Activated CD4-positive, alpha-beta T cell treated with anti-CD3 and anti-CD28 coated beads, Interleukin-2, amount 10 ng/mL, durations not matched to agents 24 days and 14 days (primary cell): ENCODE measurements around the gene TMEM222. TPM values are rescaled to one million over a fixed set of nuclear protein-coding genes. Genes with fewer than 3 reads are reported as not detected.

Source experiments
- DNase-seq: peaks from one replicate; pipeline ENCODE4 v3.0.0; 2022
- H3K27ac Mint-ChIP-seq: one replicate; pipeline ENCODE4 v1.8.0; 2022; ENCODE audit warnings: mild to moderate bottlenecking, mixed read lengths
- H3K27me3 Mint-ChIP-seq: one replicate; pipeline ENCODE4 v1.8.0; 2022; ENCODE audit warnings: mixed read lengths
- H3K36me3 Mint-ChIP-seq: one replicate; pipeline ENCODE4 v1.8.0; 2022; ENCODE audit warnings: low read depth, mild to moderate bottlenecking, mixed read lengths
- H3K4me1 Mint-ChIP-seq: one replicate; pipeline ENCODE4 v1.8.0; 2021; ENCODE audit warnings: mixed read lengths
- H3K4me3 Mint-ChIP-seq: one replicate; pipeline ENCODE4 v1.8.0; 2022; ENCODE audit warnings: mild to moderate bottlenecking, moderate library complexity, mixed read lengths
- H3K9me3 Mint-ChIP-seq: one replicate; pipeline ENCODE4 v1.8.0; 2021; ENCODE audit warnings: mixed read lengths
- intact Hi-C: fragments of 100-400 bp; cut with micrococcal nuclease; formaldehyde crosslinking; loops from one replicate; pipeline ENCODE4 v1.15.1; 2023
- total RNA-seq: library from RNA; stranded (reverse); gene quantifications from 2 replicates; pipeline ENCODE4 v1.2.3, GENCODE V29; 2022

The TMEM222 gene
- total RNA-seq, 1 donor from 2014 or later = 39.6 TPM

- H3K4me3 Mint-ChIP-seq = no peak overlapping the region
- peaks cover 3% of the 10 kb centered on the region for H3K36me3 Mint-ChIP-seq
- intact Hi-C loops = no loop called here
- H3K27ac Mint-ChIP-seq = no peak overlapping the region
- no peak for DNase-seq
- peaks cover 10% of the 10 kb centered on the region for H3K4me1 Mint-ChIP-seq
- H3K9me3 Mint-ChIP-seq = no peaks in the 10 kb centered on the region
- peaks cover 5% of the 10 kb centered on the region for H3K27me3 Mint-ChIP-seq
These were observed 3.4 kb upstream of the TMEM222 start for GRCh38 chr1:27318596-27318995.

GRCh38 chr1:27322569-27323240 is 742 bp downstream of the TMEM222 start:
- H3K4me3 Mint-ChIP-seq = peak overlapping the region; percentile 97
- H3K9me3 Mint-ChIP-seq = no peaks in the 10 kb centered on the region
- H3K4me1 Mint-ChIP-seq = peaks cover 30% of the 10 kb centered on the region
- intact Hi-C loops = loop anchor here (1.0 to 5.0 kb wide), 4 partner anchors 19 to 165 kb away; partner anchors contain the start of genes GPR3 and MAP3K6
- H3K36me3 Mint-ChIP-seq = peaks cover 22% of the 10 kb centered on the region
- peaks cover 5% of the 10 kb centered on the region for H3K27me3 Mint-ChIP-seq
- DNase-seq = peak; percentile 66
- H3K27ac Mint-ChIP-seq = peak overlapping the region; percentile 93

GRCh38 chr1:27325286-27325685 is 3.3 kb downstream of the TMEM222 start:
- intact Hi-C loops = no loop called here
- H3K4me1 Mint-ChIP-seq = peaks cover 43% of the 10 kb centered on the region
- H3K36me3 Mint-ChIP-seq = peaks cover 34% of the 10 kb centered on the region
- no peak for DNase-seq
- no peak overlapping the region for H3K4me3 Mint-ChIP-seq
- no peak overlapping the region for H3K27ac Mint-ChIP-seq
- no peaks in the 10 kb centered on the region for H3K27me3 Mint-ChIP-seq
- H3K9me3 Mint-ChIP-seq = no peaks in the 10 kb centered on the region

GRCh38 chr1:27327964-27328363 is 6.0 kb downstream of the TMEM222 start:
- H3K27ac Mint-ChIP-seq = no peak overlapping the region
- no peak for DNase-seq
- H3K9me3 Mint-ChIP-seq = no peaks in the 10 kb centered on the region
- peaks cover 47% of the 10 kb centered on the region for H3K36me3 Mint-ChIP-seq
- no peak overlapping the region for H3K4me3 Mint-ChIP-seq
- no peaks in the 10 kb centered on the region for H3K27me3 Mint-ChIP-seq
- peaks cover 51% of the 10 kb centered on the region for H3K4me1 Mint-ChIP-seq
- intact Hi-C loops = no loop called here

GRCh38 chr1:27330786-27331185 is 8.8 kb downstream of the TMEM222 start:
- H3K27ac Mint-ChIP-seq = peak overlapping the region; percentile 48
- H3K4me3 Mint-ChIP-seq = no peak overlapping the region
- intact Hi-C loops = no loop called here
- DNase-seq = no peak
- H3K9me3 Mint-ChIP-seq = no peaks in the 10 kb centered on the region
- H3K4me1 Mint-ChIP-seq = peaks cover 33% of the 10 kb centered on the region
- H3K36me3 Mint-ChIP-seq = peaks cover 47% of the 10 kb centered on the region
- H3K27me3 Mint-ChIP-seq = no peaks in the 10 kb centered on the region

- Mint-ChIP-seq H3K4me3 (no peak overlapping the region), H3K36me3 (peaks cover 52% of the 10 kb centered on the region), H3K27ac (no peak overlapping the region), H3K9me3 (no peaks in the 10 kb centered on the region), H3K4me1 (peaks cover 31% of the 10 kb centered on the region), H3K27me3 (no peaks in the 10 kb centered on the region)
- DNase-seq = no peak
- intact Hi-C loops = no loop called here
These were observed 9.5 kb downstream of the TMEM222 start for GRCh38 chr1:27331426-27331825.

GRCh38 chr1:27331922-27332321 is 10.0 kb downstream of the TMEM222 start:
- Mint-ChIP-seq H3K27ac (peak overlapping the region; percentile 60), H3K4me3 (no peak overlapping the region), H3K27me3 (no peaks in the 10 kb centered on the region), H3K4me1 (peaks cover 29% of the 10 kb centered on the region), H3K9me3 (no peaks in the 10 kb centered on the region), H3K36me3 (peaks cover 54% of the 10 kb centered on the region)
- intact Hi-C loops = loop anchor here (2.0 kb wide), 1 partner anchor 57 kb away; no protein-coding TSS in a partner anchor
- DNase-seq = no peak

- DNase-seq = peak; percentile 85
- Mint-ChIP-seq H3K27ac (peak overlapping the region; percentile 60), H3K9me3 (no peaks in the 10 kb centered on the region), H3K36me3 (peaks cover 54% of the 10 kb centered on the region), H3K4me1 (peaks cover 28% of the 10 kb centered on the region), H3K4me3 (no peak overlapping the region), H3K27me3 (no peaks in the 10 kb centered on the region)
- intact Hi-C loops = loop anchor here (2.0 kb wide), 1 partner anchor 56 kb away; no protein-coding TSS in a partner anchor
These were observed 10.7 kb downstream of the TMEM222 start for GRCh38 chr1:27332536-27333281.

- no peak for DNase-seq
- Mint-ChIP-seq H3K27me3 (no peaks in the 10 kb centered on the region), H3K36me3 (peaks cover 45% of the 10 kb centered on the region), H3K4me3 (no peak overlapping the region), H3K4me1 (peaks cover 20% of the 10 kb centered on the region), H3K27ac (no peak overlapping the region), H3K9me3 (no peaks in the 10 kb centered on the region)
- intact Hi-C loops = loop anchor here (2.0 kb wide), 1 partner anchor 55 kb away; no protein-coding TSS in a partner anchor
These were observed 11.8 kb downstream of the TMEM222 start for GRCh38 chr1:27333717-27334279.

GRCh38 chr1:27335506-27336422 is 13.8 kb downstream of the TMEM222 start:
- no peak overlapping the region for H3K4me3 Mint-ChIP-seq
- H3K9me3 Mint-ChIP-seq = no peaks in the 10 kb centered on the region
- H3K4me1 Mint-ChIP-seq = peaks cover 29% of the 10 kb centered on the region
- intact Hi-C loops = no loop called here
- no peak overlapping the region for H3K27ac Mint-ChIP-seq
- H3K27me3 Mint-ChIP-seq = no peaks in the 10 kb centered on the region
- peaks cover 42% of the 10 kb centered on the region for H3K36me3 Mint-ChIP-seq
- no peak for DNase-seq

GRCh38 chr1:27336756-27337155 is 14.8 kb downstream of the TMEM222 start:
- Mint-ChIP-seq H3K27me3 (no peaks in the 10 kb centered on the region), H3K9me3 (no peaks in the 10 kb centered on the region), H3K4me3 (no peak overlapping the region), H3K36me3 (peaks cover 36% of the 10 kb centered on the region), H3K27ac (no peak overlapping the region), H3K4me1 (peaks cover 35% of the 10 kb centered on the region)
- DNase-seq = no peak
- intact Hi-C loops = no loop called here

- Mint-ChIP-seq H3K36me3 (peaks cover 24% of the 10 kb centered on the region), H3K27me3 (no peaks in the 10 kb centered on the region), H3K4me1 (peaks cover 44% of the 10 kb centered on the region), H3K4me3 (no peak overlapping the region), H3K9me3 (no peaks in the 10 kb centered on the region), H3K27ac (peak overlapping the region; percentile 46)
- DNase-seq = no peak
- intact Hi-C loops = no loop called here
These were observed 16.8 kb downstream of the TMEM222 start for GRCh38 chr1:27338751-27339150.

- Mint-ChIP-seq H3K9me3 (no peaks in the 10 kb centered on the region), H3K27ac (peak overlapping the region; percentile 46), H3K36me3 (peaks cover 20% of the 10 kb centered on the region), H3K4me3 (no peak overlapping the region), H3K4me1 (peaks cover 49% of the 10 kb centered on the region), H3K27me3 (no peaks in the 10 kb centered on the region)
- no peak for DNase-seq
- intact Hi-C loops = no loop called here
These were observed 17.2 kb downstream of the TMEM222 start for GRCh38 chr1:27339213-27339612.
